GM12872 (cell line): Measurements from ENCODE around the gene DENND1B.

Experiments used
- CTCF ChIP-seq: IDR thresholded peaks from 3 replicates; pipeline ENCODE4 v1.5.1; 2011; ENCODE audit warnings: low read depth, mild to moderate bottlenecking, low read length, moderate library complexity; ENCODE audit not compliant: insufficient read depth

The DENND1B gene

GRCh38 chr1:197619008-197619640 is 156.2 kb downstream of the DENND1B start:
- TF ChIP-seq CTCF: no peak

GRCh38 chr1:197618061-197618460 is 157.2 kb downstream of the DENND1B start:
- TF ChIP-seq CTCF: no peak

- TF ChIP-seq CTCF: no peak
These were observed 159.6 kb downstream of the DENND1B start for GRCh38 chr1:197615693-197616011.

GRCh38 chr1:197614916-197615692 is 160.2 kb downstream of the DENND1B start:
- peak; percentile 56 for TF ChIP-seq CTCF

- no peak for TF ChIP-seq CTCF
These were observed 169.0 kb downstream of the DENND1B start for GRCh38 chr1:197606168-197606845.

- no peak for TF ChIP-seq CTCF
These were observed 171.0 kb downstream of the DENND1B start for GRCh38 chr1:197604302-197604701.

- TF ChIP-seq CTCF: no peak
These were observed 174.5 kb downstream of the DENND1B start for GRCh38 chr1:197600751-197601150.
